ENCODE data around the gene CIB4.

CIB4 gene

DNA sequence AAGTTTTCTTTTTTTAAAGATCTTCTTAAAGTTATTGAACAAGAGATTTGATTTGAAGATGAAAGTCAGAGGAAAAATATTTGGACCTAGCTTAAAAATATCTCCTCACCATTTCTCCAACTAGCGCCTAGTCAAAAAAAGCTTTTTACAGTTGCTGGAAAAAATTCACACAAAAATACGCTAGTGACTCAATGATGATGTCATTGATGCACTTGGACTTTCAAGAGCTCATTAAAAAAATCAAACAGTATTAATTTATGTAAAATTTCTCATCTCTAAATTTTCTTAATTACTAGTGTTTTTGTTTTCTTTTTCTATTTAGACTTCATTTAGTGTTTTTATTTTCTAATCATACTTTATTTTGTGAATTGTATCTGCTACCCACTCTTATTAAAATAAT, 41.8 kb downstream of the CIB4 start:
- H3K27me3 ChIP-seq (ENCODE audit: insufficient read depth, low read length, poor library complexity), result peaks cover 5% of the 10 kb centered on the region
- no peak overlapping the region for H3K9ac ChIP-seq (ENCODE audit: low read depth, low read length)
- no peaks in the 10 kb centered on the region for H3K9me3 ChIP-seq (ENCODE audit: insufficient read depth, low read length, severe bottlenecking)
- no peak for DNase-seq
- H3K79me2 ChIP-seq (ENCODE audit: insufficient read depth, low read length), result no peaks in the 10 kb centered on the region
- TF ChIP-seq EZH2 (IDR thresholded peaks at IDR 0.05; ENCODE audit: borderline replicate concordance, low read depth, low read length, severe bottlenecking), result no peak
- TF ChIP-seq, protein P1, sequence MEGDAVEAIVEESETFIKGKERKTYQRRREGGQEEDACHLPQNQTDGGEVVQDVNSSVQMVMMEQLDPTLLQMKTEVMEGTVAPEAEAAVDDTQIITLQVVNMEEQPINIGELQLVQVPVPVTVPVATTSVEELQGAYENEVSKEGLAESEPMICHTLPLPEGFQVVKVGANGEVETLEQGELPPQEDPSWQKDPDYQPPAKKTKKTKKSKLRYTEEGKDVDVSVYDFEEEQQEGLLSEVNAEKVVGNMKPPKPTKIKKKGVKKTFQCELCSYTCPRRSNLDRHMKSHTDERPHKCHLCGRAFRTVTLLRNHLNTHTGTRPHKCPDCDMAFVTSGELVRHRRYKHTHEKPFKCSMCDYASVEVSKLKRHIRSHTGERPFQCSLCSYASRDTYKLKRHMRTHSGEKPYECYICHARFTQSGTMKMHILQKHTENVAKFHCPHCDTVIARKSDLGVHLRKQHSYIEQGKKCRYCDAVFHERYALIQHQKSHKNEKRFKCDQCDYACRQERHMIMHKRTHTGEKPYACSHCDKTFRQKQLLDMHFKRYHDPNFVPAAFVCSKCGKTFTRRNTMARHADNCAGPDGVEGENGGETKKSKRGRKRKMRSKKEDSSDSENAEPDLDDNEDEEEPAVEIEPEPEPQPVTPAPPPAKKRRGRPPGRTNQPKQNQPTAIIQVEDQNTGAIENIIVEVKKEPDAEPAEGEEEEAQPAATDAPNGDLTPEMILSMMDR (IDR thresholded peaks at IDR 0.05; ENCODE audit: borderline replicate concordance, extremely low read depth, low read length, poor library complexity, severe bottlenecking), result no peak
- no peak overlapping the region for H2AFZ ChIP-seq (ENCODE audit: low read depth, low read length)
- H4K20me1 ChIP-seq (ENCODE audit: insufficient read depth, low read length), result no peaks in the 10 kb centered on the region
- H3K4me2 ChIP-seq (ENCODE audit: insufficient read depth, low read length), result no peak overlapping the region
- H3K4me3 ChIP-seq (ENCODE audit: low read depth in 1 of 2, low read length in 2 of 2), result no peak overlapping the region
- no peak for ATAC-seq (ENCODE audit: insufficient read depth, low read depth)
- no peaks in the 10 kb centered on the region for H3K36me3 ChIP-seq (ENCODE audit: insufficient read depth, low read length)
- H3K4me1 ChIP-seq (ENCODE audit: insufficient read depth, low read length), result no peaks in the 10 kb centered on the region
- no peak overlapping the region for H3K27ac ChIP-seq (ENCODE audit: low read length)

DNA sequence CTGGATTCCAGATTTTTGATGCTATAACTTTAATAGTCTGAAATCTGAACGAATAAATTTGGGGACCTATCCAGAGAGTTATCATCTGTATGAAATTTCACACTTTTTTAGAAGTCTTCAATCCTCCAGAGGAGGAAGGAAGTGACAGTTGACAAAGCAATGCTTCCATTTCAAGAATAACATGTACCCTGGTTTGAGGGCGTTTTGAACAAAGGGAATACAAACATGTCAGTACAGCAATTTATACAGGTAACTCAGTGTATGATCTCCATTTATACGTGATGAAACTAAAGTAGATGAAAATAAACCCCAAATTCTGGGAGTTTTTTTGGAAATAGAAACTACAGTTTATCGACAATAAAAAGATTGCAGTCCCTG, 42.2 kb downstream of the CIB4 start:
- no peaks in the 10 kb centered on the region for H3K79me2 ChIP-seq (ENCODE audit: insufficient read depth, low read length)
- H4K20me1 ChIP-seq (ENCODE audit: insufficient read depth, low read length), result no peaks in the 10 kb centered on the region
- no peak overlapping the region for H3K4me3 ChIP-seq (ENCODE audit: low read depth in 1 of 2, low read length in 2 of 2)
- H3K27ac ChIP-seq (ENCODE audit: low read length), result no peak overlapping the region
- H3K4me1 ChIP-seq (ENCODE audit: insufficient read depth, low read length), result no peaks in the 10 kb centered on the region
- H3K27me3 ChIP-seq (ENCODE audit: insufficient read depth, low read length, poor library complexity), result peaks cover 5% of the 10 kb centered on the region
- no peak for ATAC-seq (ENCODE audit: insufficient read depth, low read depth)
- H3K4me2 ChIP-seq (ENCODE audit: insufficient read depth, low read length), result no peak overlapping the region
- no peak overlapping the region for H3K9ac ChIP-seq (ENCODE audit: low read depth, low read length)
- DNase-seq, result no peak
- H3K9me3 ChIP-seq (ENCODE audit: insufficient read depth, low read length, severe bottlenecking), result no peaks in the 10 kb centered on the region
- H3K36me3 ChIP-seq (ENCODE audit: insufficient read depth, low read length), result no peaks in the 10 kb centered on the region
- no peak overlapping the region for H2AFZ ChIP-seq (ENCODE audit: low read depth, low read length)
- TF ChIP-seq, protein P1 (IDR thresholded peaks at IDR 0.05; ENCODE audit: borderline replicate concordance, extremely low read depth, low read length, poor library complexity, severe bottlenecking), result no peak
- TF ChIP-seq EZH2 (IDR thresholded peaks at IDR 0.05; ENCODE audit: borderline replicate concordance, low read depth, low read length, severe bottlenecking), result no peak

DNA sequence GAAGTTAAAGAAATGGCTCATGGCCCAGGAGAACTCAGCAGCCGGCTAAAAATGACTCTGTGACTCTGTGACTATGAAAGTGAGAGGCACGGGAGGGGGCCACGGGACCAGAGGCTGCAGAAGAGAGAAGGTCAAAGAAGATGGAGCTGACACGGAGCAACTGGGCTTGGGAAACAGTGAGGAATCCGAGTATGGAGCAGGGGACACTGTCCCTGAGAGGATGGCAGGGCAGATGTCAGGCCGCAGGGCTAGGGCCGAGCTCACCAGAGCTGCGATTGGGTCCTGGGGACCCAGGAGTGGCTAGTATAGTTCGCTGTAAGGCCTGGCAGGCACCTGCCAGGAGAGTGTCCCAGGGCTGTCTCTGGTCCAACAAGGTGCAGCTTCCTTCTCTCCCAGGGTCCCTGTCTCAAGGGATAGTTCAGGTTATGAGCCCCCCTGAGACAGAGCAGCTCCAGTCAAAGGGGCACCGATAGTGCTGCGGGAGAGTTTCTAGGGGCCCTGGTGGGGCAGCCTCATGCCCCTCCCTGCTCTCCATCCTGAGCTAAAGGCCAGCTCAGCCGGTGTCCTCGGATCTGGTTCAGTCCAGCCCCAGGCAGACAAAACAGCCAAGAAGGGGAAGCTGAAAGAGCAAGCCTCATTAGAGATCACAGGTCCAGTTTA, 42.7 kb downstream of the CIB4 start:
- H3K4me2 ChIP-seq (ENCODE audit: insufficient read depth, low read length), result no peak overlapping the region
- H4K20me1 ChIP-seq (ENCODE audit: insufficient read depth, low read length), result no peaks in the 10 kb centered on the region
- H3K27ac ChIP-seq (ENCODE audit: low read length), result no peak overlapping the region
- H3K4me1 ChIP-seq (ENCODE audit: insufficient read depth, low read length), result no peaks in the 10 kb centered on the region
- no peak overlapping the region for H3K9ac ChIP-seq (ENCODE audit: low read depth, low read length)
- no peak for DNase-seq
- peaks cover 5% of the 10 kb centered on the region for H3K27me3 ChIP-seq (ENCODE audit: insufficient read depth, low read length, poor library complexity)
- H3K4me3 ChIP-seq (ENCODE audit: low read depth in 1 of 2, low read length in 2 of 2), result no peak overlapping the region
- no peaks in the 10 kb centered on the region for H3K79me2 ChIP-seq (ENCODE audit: insufficient read depth, low read length)
- TF ChIP-seq EZH2 (IDR thresholded peaks at IDR 0.05; ENCODE audit: borderline replicate concordance, low read depth, low read length, severe bottlenecking), result no peak
- TF ChIP-seq, protein P1 (IDR thresholded peaks at IDR 0.05; ENCODE audit: borderline replicate concordance, extremely low read depth, low read length, poor library complexity, severe bottlenecking), result no peak
- H3K9me3 ChIP-seq (ENCODE audit: insufficient read depth, low read length, severe bottlenecking), result no peaks in the 10 kb centered on the region
- no peak overlapping the region for H2AFZ ChIP-seq (ENCODE audit: low read depth, low read length)
- no peaks in the 10 kb centered on the region for H3K36me3 ChIP-seq (ENCODE audit: insufficient read depth, low read length)
- ATAC-seq (ENCODE audit: insufficient read depth, low read depth), result no peak

Measured in DND-41 (cell line).